Vagina (tissue), 2 donors: ENCODE data around the gene APOC3.

Experiments used
- CTCF ChIP-seq, 3 experiments: fragments of 450-650 bp in 2 of 3; fragments of 200-600 bp in 1 of 3; sonication (generic) in 1 of 3; IDR thresholded peaks; one replicate each; pipeline ENCODE4 v1.5.1; 2017 to 2019; ENCODE audit warnings: antibody characterized with exemption in 3 of 3, mild to moderate bottlenecking in 2 of 3, moderate library complexity in 2 of 3
- POLR2A ChIP-seq, 2 donors: fragments of 450-650 bp; IDR thresholded peaks; one replicate each; pipeline ENCODE4 v1.6.1; 2017; ENCODE audit warnings: antibody characterized with exemption in 2 of 2, mild to moderate bottlenecking in 2 of 2, moderate library complexity in 2 of 2

GRCh38 chr11:116787786-116788486, 41.8 kb upstream of the APOC3 start, which contains the start of gene ZPR1:
- TF ChIP-seq CTCF (IDR thresholded peaks at IDR 0.05) (no peak), POLR2A (IDR thresholded peaks at IDR 0.05) (peak in 1 of 2 donors; percentile 23)
